Liver (tissue), 9 donors: Measurements from ENCODE around the gene TMEM108. TPM values are rescaled to one million over a fixed set of nuclear protein-coding genes. Genes with fewer than 3 reads are reported as not detected.

ENCODE experiments used
- DNase-seq: peaks from one replicate; pipeline ENCODE4 v3.0.0-alpha.2; 2017; ENCODE audit warnings: low spot score
- H3K27ac ChIP-seq, 2 donors: one replicate each; pipeline ENCODE4 v1.7.0; 2013; ENCODE audit warnings: inconsistent platforms in 2 of 2, low read length in 2 of 2, control low read depth in 1 of 2, low read depth in 1 of 2, mild to moderate bottlenecking in 1 of 2
- H3K27me3 ChIP-seq, 4 donors: one replicate each; pipeline versions ENCODE4 v1.6.1 to v1.7.0; 2013; ENCODE audit warnings: low read length in 3 of 4, inconsistent platforms in 1 of 4, mild to moderate bottlenecking in 1 of 4, moderate library complexity in 1 of 4; ENCODE audit not compliant: control insufficient read depth in 4 of 4, insufficient read depth in 4 of 4
- H3K36me3 ChIP-seq, 4 donors: one replicate each; pipeline versions ENCODE4 v1.6.1 to v1.7.0; 2013; ENCODE audit warnings: low read length in 3 of 4, mild to moderate bottlenecking in 3 of 4, low read depth in 1 of 4, moderate library complexity in 1 of 4; ENCODE audit not compliant: control insufficient read depth in 4 of 4, insufficient read depth in 3 of 4
- H3K4me1 ChIP-seq, 4 donors: one replicate each; pipeline versions ENCODE4 v1.6.1 to v1.7.0; 2013; ENCODE audit warnings: low read length in 3 of 4, mild to moderate bottlenecking in 3 of 4, moderate library complexity in 1 of 4; ENCODE audit not compliant: control insufficient read depth in 4 of 4, insufficient read depth in 4 of 4
- H3K4me3 ChIP-seq, 3 donors: one replicate each; pipeline versions ENCODE4 v1.6.1 to v1.7.0; 2013; ENCODE audit warnings: low read length in 3 of 3, control low read depth in 1 of 3, low read depth in 1 of 3, mild to moderate bottlenecking in 1 of 3
- H3K9ac ChIP-seq, 2 donors: one replicate each; pipeline ENCODE4 v1.7.0; 2013; ENCODE audit warnings: low read length in 2 of 2, mild to moderate bottlenecking in 2 of 2, moderate library complexity in 2 of 2, control low read depth in 1 of 2, low read depth in 1 of 2
- H3K9me3 ChIP-seq, 4 donors: one replicate each; pipeline versions ENCODE4 v1.6.1 to v1.7.0; 2013; ENCODE audit warnings: low read length in 3 of 4; ENCODE audit not compliant: control insufficient read depth in 4 of 4
- ATF3 ChIP-seq: IDR thresholded peaks from 2 replicates; pipeline ENCODE4 v1.6.1; 2016; ENCODE audit warnings: antibody characterized with exemption
- EGR1 ChIP-seq, 2 donors: IDR thresholded peaks; 2 replicates each; pipeline ENCODE4 v1.6.1; 2016 to 2018; ENCODE audit warnings: antibody characterized with exemption in 2 of 2, low read depth in 2 of 2
- FOXA2 ChIP-seq: IDR thresholded peaks from 2 replicates; pipeline ENCODE4 v1.6.1; 2016; ENCODE audit warnings: antibody characterized with exemption
- HNF4A ChIP-seq, 2 donors: conservative IDR thresholded peaks; 2 replicates each; pipeline ENCODE4 v1.6.1; 2016; ENCODE audit warnings: antibody characterized with exemption in 2 of 2, mild to moderate bottlenecking in 2 of 2
- HNF4G ChIP-seq: IDR thresholded peaks from 2 replicates; pipeline ENCODE4 v1.6.1; 2016; ENCODE audit warnings: antibody characterized with exemption
- JUND ChIP-seq, 2 donors: IDR thresholded peaks; 2 replicates each; pipeline ENCODE4 v1.6.1; 2016; ENCODE audit warnings: antibody characterized with exemption in 2 of 2
- NR2F2 ChIP-seq: IDR thresholded peaks from 2 replicates; pipeline ENCODE4 v1.6.1; 2016; ENCODE audit warnings: antibody characterized with exemption
- RAD21 ChIP-seq, 2 donors: IDR thresholded peaks; 2 replicates each; pipeline ENCODE4 v1.6.1; 2016; ENCODE audit warnings: antibody characterized with exemption in 2 of 2, mild to moderate bottlenecking in 2 of 2
- REST ChIP-seq: IDR thresholded peaks from 2 replicates; pipeline ENCODE4 v1.6.1; 2016; ENCODE audit warnings: antibody characterized with exemption, mild to moderate bottlenecking
- SP1 ChIP-seq: IDR thresholded peaks from 2 replicates; pipeline ENCODE4 v1.6.1; 2018; ENCODE audit warnings: antibody characterized with exemption, mild to moderate bottlenecking
- WGBS: extraction: QIAGEN DNeasy Blood & Tissue Kit; methylation state at CpG from one replicate; pipeline ENCODE4 v1.1.7; 2013; 5-methylcytosine and 5-hydroxymethylcytosine counted together
- polyA plus RNA-seq, 2 donors: library from polyadenylated mRNA; stranded (reverse) in 1 of 2; unstranded in 1 of 2; fragments of 200-250 nt in 1 of 2; fragments of >200 nt in 1 of 2; fragmentation: Nextera tagmentation in 1 of 2; extraction: Ambion mirVana in 1 of 2; gene quantifications; one replicate each; pipeline versions ENCODE4 v1.2.1 to v1.2.3, GENCODE V29; 2013 to 2015
- total RNA-seq, 2 donors: library from RNA; depleted of rRNA; stranded (reverse); fragments of >200 nt; gene quantifications; one replicate each; pipeline ENCODE4 v1.2.3, GENCODE V29; 2014
- donor health status: healthy.
- donor health status: healthy.
- donor health status: healthy.
- donor health status: healthy.
- donor health status: healthy.

Gene TMEM108
- total and polyA plus RNA-seq, 4 donors, result 0.05 to 0.10 TPM; not detected in 2

- Histone ChIP-seq H3K9me3 (no peaks in the 10 kb centered on the region), H3K36me3 (no peaks in the 10 kb centered on the region), H3K9ac (no peak overlapping the region), H3K4me3 (no peak overlapping the region), H3K4me1 (no peaks in the 10 kb centered on the region), H3K27me3 (peaks cover 0 to 4% (median 0%) of the 10 kb centered on the region in 4 donors), H3K27ac (no peak overlapping the region)
- WGBS, result 63% methylated on average over 1 of the region's 1 CpG
- TF ChIP-seq HNF4G (no peak), REST (no peak), NR2F2 (no peak), ATF3 (no peak), HNF4A (conservative IDR thresholded peaks at IDR 0.05) (no peak)
- no peak for DNase-seq
Observed at GRCh38 chr3:133280586-133280985, 242.4 kb downstream of the TMEM108 start.

GRCh38 chr3:133282236-133282635, 244.0 kb downstream of the TMEM108 start:
- Histone ChIP-seq H3K27me3 (peaks cover 0 to 4% (median 0%) of the 10 kb centered on the region in 4 donors), H3K4me3 (no peak overlapping the region), H3K9ac (no peak overlapping the region), H3K27ac (no peak overlapping the region), H3K9me3 (no peaks in the 10 kb centered on the region), H3K36me3 (no peaks in the 10 kb centered on the region), H3K4me1 (no peaks in the 10 kb centered on the region)
- 73% methylated on average over 4 of the region's 4 CpGs for WGBS
- TF ChIP-seq RAD21 (IDR thresholded peaks at IDR 0.05) (no peak), EGR1 (IDR thresholded peaks at IDR 0.05; ENCODE audit: low read depth in 2 of 2) (no peak), SP1 (no peak), JUND (IDR thresholded peaks at IDR 0.05) (no peak), FOXA2 (no peak)
- no peak for DNase-seq

- 56% methylated on average over 4 of the region's 4 CpGs for WGBS
- H3K36me3 ChIP-seq, result no peaks in the 10 kb centered on the region
- no peak for DNase-seq
- H3K27ac ChIP-seq, result no peak overlapping the region
- H3K4me3 ChIP-seq, result no peak overlapping the region
- TF ChIP-seq RAD21 (IDR thresholded peaks at IDR 0.05) (no peak), REST (no peak), SP1 (no peak)
- H3K9ac ChIP-seq, result no peak overlapping the region
- no peaks in the 10 kb centered on the region for H3K9me3 ChIP-seq
- H3K27me3 ChIP-seq, result peaks cover 0 to 4% (median 0%) of the 10 kb centered on the region in 4 donors
- H3K4me1 ChIP-seq, result no peaks in the 10 kb centered on the region
Observed at GRCh38 chr3:133283958-133284807, 246.0 kb downstream of the TMEM108 start.
